ENCODE measurements around the gene G6PC3.
"Not testable (repeated sequence)": the region's sequence is repeated elsewhere in the genome, so short reads cannot be mapped to it uniquely, and the experiment has no call there.

G6PC3 gene

DNA sequence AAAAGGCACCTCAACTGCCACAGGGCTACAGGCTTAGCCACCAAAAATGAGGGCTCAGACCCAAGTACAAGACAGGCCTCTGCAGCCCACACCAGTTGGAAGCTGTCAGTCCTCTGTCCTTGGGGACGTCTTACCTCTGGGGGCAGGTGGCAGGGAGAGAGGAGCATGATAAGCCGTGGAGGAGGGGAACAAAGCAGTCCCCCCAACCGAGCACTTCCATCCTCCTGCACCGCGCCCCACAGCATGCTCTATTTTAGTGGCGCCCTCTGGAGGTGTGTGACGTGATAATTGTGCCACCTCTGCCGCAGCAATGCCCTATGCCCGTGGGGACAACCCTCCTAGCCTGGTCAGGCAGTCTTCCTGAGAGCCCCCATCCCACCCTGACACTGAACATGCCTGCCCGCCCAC, 13.6 kb downstream of the G6PC3 start:
- DNase-seq = no peak

DNA sequence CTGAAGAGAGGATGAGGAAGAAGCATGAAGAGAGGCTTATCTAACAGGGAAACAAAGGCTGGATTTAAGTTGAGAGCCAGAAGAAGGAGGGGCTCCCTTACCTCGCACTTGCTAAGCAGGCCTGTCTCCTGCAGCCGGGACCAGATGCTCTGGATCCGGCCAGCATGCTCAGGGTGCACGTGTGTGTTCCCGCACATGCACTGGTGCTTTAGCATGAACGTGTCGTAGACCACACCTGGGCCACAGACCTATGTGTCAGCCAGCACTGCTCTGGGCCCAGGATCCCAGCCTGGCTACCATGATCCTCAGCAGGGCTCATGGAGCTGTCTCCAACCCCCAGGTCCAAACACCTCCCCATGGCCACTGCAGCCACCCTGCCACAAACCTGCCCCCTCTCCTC, 14.4 kb downstream of the G6PC3 start:
- no peak for DNase-seq

DNA sequence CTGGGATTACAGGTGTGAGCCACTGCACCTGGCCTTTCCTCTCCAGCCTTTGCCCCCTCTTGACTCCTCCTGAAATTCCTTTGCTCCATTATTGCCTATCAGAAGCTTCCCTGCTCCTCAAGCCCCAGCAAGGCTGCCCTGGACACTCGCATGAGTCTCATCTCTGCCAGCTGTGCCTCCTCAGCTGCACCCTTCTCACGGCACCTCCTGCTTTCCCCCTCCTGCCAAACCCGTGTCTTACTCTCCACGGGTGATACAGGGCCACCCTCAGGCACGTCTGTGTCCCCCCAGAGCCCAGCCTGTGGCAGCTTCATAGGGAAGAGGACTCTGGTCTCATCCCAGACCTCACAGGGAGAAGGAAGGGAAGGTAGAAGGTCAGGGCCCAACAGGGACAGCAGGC, 15.4 kb downstream of the G6PC3 start:
- DNase-seq = no peak

DNA sequence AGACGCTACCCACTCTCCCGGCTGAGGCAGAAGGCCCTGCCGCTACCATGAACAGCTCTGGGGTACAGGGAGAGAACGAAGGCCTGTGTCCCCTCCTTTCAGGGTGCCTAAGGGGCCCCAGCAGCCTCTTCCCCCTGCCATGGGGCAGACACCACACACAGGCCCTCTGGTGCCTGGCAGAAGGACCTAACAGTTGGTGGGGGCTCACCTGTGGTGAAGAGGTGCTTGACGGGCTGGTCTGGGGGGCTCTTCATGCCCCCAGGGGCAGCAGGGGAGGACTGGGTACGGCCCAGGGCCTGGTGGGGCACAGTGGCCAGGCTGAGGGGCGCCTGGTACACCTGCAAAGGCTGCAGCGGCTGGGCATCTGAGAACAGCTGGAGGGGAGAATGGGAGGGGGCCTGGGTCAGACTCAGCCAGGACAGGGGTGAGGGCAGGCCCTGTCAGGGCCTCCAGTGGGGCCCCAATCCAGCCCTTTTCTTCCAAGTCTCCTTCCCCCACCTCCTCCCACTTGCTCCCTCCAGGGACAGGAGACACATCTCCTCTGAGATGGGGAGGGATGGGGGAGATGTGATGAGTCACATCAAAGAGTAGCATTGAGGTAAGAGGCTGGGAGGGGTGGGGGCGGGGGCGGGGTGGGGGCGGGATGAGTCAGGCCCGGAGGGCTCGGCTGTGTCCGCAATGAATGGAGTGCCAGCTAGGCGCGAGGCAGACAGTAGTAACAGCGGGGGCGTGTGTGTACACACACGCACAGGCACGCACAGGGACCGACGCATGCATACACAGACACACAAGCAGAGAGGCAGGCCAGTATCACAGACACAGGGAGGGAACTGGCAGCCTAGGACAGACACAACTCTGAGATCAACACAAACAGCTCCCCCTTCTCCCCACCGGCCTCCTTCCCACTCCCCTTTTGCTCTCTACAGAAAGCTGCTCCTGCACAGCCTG, 16.1 kb downstream of the G6PC3 start:
- no peak for DNase-seq

DNA sequence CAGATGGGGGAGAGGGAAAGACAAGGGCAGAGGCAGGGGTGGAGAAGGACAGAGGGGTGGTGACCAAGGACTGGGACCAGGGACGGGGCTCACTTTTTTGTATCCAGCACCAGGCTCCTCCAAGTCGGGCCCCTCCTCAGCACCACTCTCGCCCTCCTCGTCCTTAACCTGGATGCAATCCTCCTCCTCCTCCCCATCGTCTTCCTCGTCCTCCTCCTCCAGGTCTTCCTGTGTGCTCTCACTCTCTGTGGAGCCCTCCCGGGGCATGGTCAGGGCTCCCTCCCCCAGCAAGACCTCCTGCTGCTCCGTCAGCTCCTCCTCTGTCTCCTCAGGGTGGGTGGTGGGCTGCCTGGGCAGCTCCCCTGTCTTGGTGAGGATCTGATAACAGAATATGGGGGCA, 16.8 kb downstream of the G6PC3 start:
- DNase-seq = no peak

DNA sequence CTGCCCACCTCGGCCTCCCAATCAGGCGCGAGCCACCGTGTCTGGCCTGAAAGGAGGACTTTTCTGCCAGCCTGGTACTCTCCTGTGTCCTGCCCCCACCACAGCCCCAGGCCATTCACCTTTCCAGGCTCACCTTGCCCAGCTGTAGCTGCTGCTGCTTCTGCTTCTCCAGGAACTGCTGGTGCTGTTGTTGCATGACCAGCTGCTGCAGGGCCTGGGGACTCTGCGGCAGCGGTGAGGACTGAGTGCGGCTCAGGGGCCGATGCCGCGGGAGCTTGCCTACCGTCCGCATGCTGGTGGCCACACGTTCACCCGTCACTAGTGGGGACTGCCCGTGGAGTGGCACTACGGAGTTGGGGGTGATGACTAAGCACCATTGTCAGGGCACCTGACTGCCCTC, 17.7 kb downstream of the G6PC3 start:
- DNase-seq = no peak

DNA sequence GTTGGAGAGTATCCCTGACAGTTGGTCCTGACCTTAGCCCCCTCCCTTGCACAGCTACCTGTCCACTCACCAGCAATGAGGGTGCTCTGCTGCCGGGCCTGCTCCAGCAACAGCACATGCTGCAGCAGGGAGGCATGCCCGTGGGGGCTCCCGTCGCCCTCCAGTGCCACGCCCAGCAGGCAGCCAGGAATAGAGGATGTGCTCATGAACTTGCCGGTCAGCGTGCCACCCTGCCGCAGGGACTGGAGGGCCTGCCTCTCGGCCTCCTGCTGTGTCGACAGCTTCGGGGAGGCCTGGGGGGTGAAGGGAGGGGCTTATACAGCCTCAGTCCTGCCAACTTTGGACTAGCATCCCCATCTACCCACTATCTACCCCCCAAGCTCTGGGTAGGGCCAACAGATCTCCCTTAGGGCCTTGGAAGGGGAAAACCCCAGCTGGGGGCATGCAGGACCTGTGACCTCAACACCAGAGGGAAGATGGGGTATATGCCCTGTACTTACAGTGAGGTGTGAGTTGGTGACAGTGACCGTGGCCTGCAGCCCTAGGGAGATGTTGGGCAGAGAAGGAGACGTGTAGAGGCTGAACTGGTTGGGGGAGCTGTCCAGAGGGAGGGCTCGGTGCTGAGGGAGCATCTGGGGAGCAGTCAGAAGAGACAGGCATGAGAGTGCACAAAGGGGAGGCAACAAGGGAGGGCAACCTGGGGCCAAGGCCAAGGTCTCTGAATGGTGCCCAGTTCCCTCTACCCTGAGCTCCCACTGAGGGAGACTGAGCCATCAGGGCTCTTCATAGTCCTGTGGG, 20.9 kb downstream of the G6PC3 start:
- no peak for DNase-seq

DNA sequence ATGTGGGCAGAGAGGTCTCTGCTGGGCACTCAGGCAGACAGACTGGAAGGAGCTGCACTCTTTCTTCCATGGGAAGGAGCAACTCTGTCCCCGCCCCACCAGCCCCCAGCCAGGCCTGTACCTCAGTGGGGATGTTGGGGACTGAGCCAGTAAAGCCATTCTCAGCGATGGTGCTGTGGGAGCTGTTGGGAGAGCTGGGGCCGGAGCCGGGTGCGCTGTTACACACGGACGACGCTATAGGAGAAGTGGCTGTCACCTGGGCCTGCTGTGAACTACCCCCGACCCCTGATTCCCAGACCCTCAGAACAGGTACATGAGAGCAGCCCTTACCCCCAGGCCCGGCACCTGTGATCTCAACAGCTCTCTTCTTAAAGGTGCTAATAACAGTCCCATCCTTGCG, 21.5 kb downstream of the G6PC3 start:
- no peak for DNase-seq

DNA sequence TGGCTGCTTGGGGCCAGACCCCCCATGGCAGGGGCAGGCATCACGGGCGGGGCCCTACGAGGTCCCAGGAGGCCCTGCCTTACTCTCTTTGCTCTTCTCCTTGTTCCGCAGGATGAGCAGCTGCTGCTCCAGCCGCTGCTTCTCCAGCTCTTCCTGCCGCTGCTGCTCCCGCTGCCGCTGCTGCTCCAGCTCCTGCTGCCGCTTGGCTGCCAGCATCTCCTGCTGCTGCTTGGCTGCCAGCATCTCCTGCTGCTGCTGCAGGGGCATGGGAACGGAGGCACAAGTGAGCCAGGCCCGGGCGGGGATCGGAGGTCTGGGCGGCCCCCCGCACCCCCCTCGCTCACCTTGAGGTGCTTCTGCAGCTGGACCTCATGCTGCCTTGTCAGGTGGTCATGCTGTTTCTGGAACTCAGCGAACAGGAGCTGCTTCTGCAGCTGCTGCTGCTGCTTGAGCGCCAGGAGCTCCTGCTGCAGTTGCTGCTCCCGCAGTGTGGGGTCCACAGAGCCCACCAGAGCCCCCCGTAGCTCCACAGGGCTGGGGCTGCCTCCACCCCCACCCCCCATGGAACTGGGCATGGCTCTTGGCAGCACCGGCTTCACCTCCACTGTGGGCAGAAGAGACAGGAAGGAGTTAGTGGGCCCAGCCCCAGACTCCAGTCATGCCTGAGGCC, 22.8 kb downstream of the G6PC3 start:
- DNase-seq = no peak

DNA sequence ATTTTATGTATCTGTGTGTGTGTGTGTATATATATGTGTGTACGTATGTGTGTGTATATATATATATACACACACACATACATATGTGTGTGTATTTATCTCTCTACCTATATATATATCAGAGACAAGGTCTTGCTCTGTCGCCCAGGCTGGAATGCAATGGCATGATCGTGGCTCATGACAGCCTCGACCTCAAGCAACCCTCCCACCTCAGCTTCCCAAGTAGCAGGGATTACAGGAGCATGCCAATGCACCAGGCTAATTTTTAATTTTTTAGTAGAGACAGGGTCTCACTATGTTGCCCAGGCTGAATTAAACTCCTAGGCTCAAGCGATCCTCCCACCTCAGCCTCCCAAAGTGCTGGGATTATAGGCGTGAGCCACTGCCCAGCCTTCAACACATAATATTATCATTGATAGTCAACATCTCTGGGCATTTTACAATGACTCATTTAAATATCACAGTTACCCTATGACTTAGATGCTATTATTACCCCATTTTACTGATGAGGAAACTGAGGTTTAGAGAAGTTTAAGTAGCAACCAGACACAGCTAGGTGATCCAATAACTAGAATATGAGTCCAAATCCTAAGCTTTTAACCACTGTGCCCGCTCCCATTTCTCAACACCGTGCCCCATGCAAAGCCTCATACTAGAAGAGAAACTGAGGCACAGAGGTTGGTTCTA, 24.3 kb downstream of the G6PC3 start:
- no peak for DNase-seq

DNA sequence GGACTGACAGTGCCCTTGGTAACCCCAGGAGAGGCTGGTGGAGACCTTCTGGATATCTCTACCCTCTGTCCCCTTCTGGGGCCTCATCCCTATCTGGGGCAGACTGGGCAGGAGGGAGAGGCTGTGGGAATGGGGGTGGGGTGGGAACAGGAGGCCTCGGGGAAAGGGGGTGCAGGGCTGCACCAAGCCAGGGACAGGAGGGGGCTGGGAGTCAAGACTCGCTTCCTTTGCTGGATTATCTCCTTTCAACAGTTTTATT, 24.8 kb downstream of the G6PC3 start:
- DNase-seq = no peak

DNA sequence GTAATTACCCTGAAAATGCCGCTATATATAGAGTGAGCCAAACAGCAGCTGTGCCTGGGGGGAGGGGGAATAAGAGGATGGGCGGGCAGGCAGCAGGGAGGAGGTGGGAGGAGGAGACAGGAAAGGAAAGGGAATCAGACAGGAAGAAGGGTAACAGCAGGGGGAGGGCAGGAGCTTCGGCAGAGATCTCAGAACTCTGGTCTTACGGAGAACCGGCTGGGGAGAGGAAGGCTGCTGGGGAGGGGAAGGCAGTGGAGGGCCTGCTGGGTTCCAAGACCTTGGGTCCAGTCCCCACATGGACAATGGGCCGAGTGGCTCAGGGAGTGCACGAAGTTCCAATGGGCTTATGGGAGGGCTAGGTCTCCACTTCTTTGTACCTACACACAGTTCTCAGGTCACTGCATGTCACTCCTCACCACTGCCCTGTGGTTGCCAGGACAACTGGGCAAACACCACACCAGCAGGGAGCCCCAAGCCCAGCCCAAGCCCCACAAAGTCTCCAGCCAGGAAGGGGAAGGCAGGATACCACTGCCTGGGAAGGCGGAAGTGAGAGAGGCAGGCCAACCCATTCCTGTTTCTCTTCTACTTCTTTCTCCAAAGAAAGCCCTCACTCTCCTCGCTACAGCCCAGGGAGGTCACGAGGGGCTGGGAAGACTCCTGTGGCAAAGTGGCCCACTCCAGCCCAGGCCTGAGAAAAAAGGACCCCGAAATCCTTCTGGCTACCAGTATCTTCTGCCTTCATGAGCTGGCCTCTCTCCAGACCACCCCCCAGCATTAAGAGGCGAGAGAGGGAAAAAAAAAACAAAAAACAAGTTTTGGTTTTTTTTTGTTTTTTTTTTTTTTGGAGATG, 25.3 kb downstream of the G6PC3 start:
- DNase-seq = peak; percentile 92

DNA sequence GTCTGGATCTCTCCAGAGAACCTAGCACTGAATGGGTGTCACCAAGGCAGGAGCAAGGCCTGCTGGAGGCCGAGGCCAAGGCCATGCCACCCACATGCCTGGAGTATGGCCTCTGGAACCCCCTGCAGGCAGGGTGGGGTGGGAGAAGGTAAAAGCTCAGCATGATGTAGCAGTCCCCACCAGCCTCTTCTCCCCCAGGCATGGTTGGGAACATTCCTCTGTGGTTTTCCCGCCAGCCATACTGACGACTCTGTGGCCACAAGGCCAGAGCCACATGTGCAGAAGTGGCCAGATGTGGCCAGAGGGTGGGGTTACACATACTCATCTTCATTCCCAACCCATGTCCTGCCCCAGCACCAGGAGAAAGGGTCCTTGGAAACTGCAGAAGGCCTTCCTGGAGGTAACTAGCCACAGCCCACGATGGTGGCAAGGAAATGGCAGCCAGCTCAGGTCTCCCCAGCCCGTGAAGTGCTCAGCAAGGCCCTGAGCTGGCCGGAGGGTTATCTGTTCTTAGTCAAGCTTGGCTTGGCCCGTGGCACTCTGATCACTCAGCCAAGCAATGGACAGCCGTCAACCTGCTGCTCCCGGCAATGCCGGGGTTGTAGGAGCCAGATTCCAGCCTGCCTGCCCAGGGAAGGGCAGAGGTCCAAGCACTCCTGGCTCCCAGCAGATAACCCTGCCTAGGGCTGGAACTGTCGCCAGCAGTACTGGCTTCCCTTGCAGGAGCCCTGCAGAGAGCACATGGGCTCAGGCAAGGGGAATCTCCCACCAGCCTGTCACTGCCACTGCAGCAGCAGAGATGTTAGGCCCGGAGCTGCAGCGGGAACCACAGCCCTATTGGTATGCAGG, 26.8 kb downstream of the G6PC3 start:
- no peak for DNase-seq

DNA sequence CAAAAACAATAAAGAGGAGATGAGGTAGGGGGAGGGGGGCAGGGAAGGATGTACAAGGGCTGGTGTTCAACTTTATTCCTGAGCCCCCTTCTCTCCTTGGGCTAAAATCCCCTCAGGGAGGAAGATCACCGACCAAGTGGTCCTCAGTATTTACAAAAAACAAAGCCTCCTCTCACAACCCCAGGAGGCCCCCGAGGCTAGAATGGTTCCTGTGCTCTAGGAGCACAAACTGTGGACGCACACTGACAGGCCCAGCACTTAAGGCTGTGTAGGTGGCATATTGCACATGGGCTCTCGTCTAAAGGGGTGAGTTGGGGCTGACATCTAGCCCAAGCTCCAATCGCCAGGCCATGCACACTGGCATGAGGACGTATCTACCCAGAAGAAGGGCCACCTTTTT, 31.3 kb downstream of the G6PC3 start:
- DNase-seq = not testable (repeated sequence)

DNA sequence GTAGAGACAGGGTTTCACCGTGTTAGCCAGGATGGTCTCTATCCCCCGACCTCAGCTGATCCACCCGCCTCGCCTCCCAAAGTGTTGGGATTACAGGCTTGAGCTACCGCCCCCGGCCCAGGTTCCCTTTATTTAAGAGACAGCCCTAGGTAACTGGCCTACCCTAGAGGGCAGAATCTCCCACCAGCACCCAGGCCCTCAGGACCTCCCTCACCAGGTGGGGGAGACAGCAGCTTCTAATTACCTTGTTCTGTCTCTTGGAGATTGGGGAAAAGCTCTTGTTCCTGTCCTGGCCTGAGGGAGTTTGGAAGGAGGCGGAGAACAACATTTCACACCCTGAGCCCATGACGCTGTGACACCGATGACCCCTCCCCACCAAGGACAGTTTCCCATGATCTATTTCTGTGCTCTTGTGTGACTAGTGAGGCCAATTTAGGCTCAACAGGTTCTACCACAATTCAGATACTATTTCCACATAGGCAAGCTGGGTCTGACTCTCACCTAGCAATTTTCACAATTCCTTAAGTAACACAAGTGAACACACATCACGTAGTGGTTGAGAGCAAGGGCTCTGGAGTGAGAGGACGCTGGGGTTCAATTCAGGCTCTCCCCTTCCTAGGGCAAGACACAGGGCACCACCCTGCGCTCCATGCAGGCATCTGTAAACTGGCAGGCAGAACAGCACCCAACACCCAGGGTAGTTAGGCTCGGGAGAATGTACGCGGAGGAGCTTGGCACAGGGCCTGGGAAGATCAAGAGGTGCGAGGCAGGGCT, 32.5 kb downstream of the G6PC3 start:
- DNase-seq = no peak

DNA sequence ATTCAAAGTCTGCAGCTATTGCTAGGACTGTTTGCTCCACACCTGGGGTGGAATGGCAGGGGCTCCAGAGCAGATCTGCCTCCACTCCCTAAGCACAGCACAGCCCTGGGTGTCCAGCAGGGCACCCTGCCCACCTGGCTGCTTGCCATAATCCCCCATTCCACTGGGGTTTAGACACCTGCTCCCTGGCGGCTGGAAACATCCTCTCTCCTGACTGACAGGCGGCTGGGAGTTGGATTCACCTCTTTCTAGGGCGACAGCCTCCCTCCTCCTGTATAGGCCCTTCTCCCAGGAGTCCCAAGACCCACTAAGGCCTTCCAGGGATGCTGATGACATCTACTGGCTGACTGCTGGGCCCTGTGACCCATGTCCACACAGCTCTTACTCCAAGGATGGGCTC, 34.9 kb downstream of the G6PC3 start:
- DNase-seq = peak; percentile 38

DNA sequence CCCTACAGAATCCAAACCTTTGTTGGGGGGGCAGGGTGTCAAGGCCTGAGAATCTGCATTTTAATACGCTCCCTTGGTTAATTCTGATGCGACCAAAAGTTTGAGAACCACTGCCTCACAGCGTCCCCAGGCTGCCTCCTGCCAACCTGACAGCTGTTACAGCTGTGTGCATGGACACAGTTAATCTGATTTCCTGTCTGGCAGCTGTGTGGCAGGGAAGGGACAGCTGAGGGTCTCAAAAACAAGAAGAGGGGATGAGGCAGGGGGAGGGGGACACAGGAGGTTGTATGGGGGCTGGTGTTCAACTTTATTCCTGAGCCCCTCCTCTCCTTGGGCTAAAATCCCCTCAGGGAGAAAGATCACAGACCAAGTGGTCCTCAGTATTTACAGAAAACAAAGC, 35.4 kb downstream of the G6PC3 start:
- no peak for DNase-seq

DNA sequence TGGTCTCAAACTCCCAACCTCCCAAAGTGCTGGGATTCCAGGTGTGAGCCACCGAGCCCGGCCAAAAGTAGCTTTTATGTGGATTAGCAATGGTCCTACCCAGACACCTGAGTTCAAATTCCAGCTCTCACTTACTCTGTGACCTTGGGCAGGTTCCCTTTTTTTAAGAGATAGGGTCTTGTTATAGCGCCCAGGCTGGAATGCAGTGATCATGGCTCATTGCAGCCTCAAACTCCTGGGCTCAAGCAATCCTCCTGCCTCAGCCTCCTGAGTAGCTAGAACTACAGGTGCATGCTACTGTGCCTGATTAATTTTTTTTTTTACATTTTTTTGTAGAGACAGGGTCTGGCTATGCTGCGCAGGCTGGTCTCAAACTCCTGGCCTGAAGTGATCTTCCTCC, 36.3 kb downstream of the G6PC3 start:
- DNase-seq = no peak

DNA sequence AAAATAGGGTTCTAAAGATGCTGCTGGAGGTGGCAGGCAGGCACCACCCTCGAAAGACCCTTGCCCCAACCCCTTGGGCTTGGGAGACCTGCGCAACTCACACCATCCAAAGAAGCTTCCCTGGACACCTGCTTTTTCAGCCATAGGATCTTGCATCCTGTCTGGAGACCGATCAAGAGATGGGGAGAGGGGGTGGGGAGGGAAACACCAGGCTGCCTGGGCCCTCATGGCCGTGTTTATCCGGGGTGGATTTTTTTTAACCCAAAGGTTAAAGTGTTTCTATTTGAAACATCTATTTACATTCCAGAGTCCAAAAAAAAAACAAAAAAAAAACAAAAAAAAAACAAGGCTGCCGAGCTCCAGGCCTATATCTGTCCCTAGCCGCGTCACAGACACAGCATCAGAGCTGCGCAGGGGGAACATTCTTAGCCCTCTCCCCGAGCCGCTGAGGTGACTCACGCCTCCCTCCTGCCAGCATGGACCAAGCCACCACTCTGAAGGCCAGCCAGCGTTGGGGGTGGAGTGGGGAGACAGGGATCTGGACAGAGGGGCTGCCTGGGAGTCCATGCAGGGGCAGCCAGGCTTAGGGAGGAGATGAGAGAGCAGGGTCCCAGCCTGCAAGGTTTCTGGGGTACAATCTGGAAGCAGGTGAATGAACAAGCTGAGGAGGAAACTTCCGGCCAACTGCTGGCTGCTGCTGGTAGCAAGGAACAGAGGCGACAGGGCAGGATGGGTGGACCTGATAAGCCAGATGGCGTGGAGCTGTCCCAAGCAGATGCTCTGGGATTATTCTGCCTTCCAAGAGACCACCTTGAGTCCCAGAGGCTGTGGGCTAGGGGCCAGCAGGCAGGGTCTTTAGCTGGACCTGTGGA, 38.1 kb downstream of the G6PC3 start:
- no peak for DNase-seq

DNA sequence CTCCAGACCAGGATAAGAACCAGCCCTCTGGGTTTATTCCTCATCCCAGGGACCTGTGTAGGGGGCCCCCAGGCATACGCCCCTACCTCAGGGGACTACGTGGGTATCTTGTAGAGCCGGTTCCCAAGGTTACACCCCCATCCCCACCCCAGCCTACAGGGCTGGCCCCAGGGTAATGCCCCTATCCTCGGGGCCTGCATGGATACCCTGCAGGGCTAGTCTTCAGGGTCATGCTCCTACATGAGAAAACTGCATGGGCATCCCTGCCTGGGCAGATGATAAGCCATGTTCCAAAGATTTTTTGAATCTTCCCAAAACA, 38.7 kb downstream of the G6PC3 start:
- DNase-seq = no peak

Data from NCI-H146 (cell line).